Measurements from ENCODE around the gene PTPN6. TPM values are rescaled to one million over a fixed set of nuclear protein-coding genes. Genes with fewer than 3 reads are reported as not detected.

The PTPN6 gene
- total RNA-seq, 1 experiment from 2014 or later = 0.24 TPM

- DNase-seq (ENCODE audit: low read depth) = no peak
Observed at GRCh38 chr12:7009512-7009911, 58.4 kb downstream of the PTPN6 start.

Other genes with a start within 250 kb of the PTPN6 start
- gene COPS7A, start 227.3 kb upstream of the PTPN6 start, total RNA-seq (2014; rRNA removed; shearing (Covaris generic)) = 61.0 and 63.3 TPM in 2 replicates
- 178 and 215 TPM in 2 replicates for gene MLF2, start 198.2 kb upstream of the PTPN6 start, total RNA-seq (2014; rRNA removed; shearing (Covaris generic))
- 126 and 151 TPM in 2 replicates for gene PTMS, start 185.0 kb upstream of the PTPN6 start, total RNA-seq (2014; rRNA removed; shearing (Covaris generic))
- 0.10 and 0.12 TPM in 2 replicates for gene LAG3, start 178.8 kb upstream of the PTPN6 start, total RNA-seq (2014; rRNA removed; shearing (Covaris generic))
- gene CD4, start 161.8 kb upstream of the PTPN6 start, total RNA-seq (2014; rRNA removed; shearing (Covaris generic)) = 3.5 and 5.4 TPM in 2 replicates
- 1.8 and 2.5 TPM in 2 replicates for gene GPR162, start 129.5 kb upstream of the PTPN6 start, total RNA-seq (2014; rRNA removed; shearing (Covaris generic))
- 26.9 and 27.3 TPM in 2 replicates for gene P3H3, start 122.9 kb upstream of the PTPN6 start, total RNA-seq (2014; rRNA removed; shearing (Covaris generic))
- gene GNB3, start 110.4 kb upstream of the PTPN6 start, total RNA-seq (2014; rRNA removed; shearing (Covaris generic)) = 0.10 and 0.72 TPM in 2 replicates
- gene CDCA3, start 100.1 kb upstream of the PTPN6 start, total RNA-seq (2014; rRNA removed; shearing (Covaris generic)) = 171 and 198 TPM in 2 replicates
- 61.4 and 62.7 TPM in 2 replicates for gene USP5, start 99.2 kb upstream of the PTPN6 start, total RNA-seq (2014; rRNA removed; shearing (Covaris generic))
- 2,274 and 2,388 TPM in 2 replicates for gene TPI1, start 83.8 kb upstream of the PTPN6 start, total RNA-seq (2014; rRNA removed; shearing (Covaris generic))
- 3.5 and 4.2 TPM in 2 replicates for gene SPSB2, start 78.1 kb upstream of the PTPN6 start, total RNA-seq (2014; rRNA removed; shearing (Covaris generic))
- gene LRRC23, start 46.5 kb upstream of the PTPN6 start, total RNA-seq (2014; rRNA removed; shearing (Covaris generic)) = 4.9 and 5.4 TPM in 2 replicates
- gene ENO2, start 36.8 kb upstream of the PTPN6 start, total RNA-seq (2014; rRNA removed; shearing (Covaris generic)) = 28.6 and 29.0 TPM in 2 replicates
- gene ATN1, start 23.4 kb upstream of the PTPN6 start, total RNA-seq (2014; rRNA removed; shearing (Covaris generic)) = 3.8 and 6.1 TPM in 2 replicates
- not detected in 2 replicates for gene RNU7-1, start 7.5 kb upstream of the PTPN6 start, total RNA-seq (2014; rRNA removed; shearing (Covaris generic))
- gene C12orf57, start 7.3 kb upstream of the PTPN6 start, total RNA-seq (2014; rRNA removed; shearing (Covaris generic)) = 245 and 274 TPM in 2 replicates
- 263 and 303 TPM in 2 replicates for gene PHB2, start 19.3 kb downstream of the PTPN6 start, total RNA-seq (2014; rRNA removed; shearing (Covaris generic))
- gene EMG1, start 19.6 kb downstream of the PTPN6 start, total RNA-seq (2014; rRNA removed; shearing (Covaris generic)) = 68.5 and 72.8 TPM in 2 replicates
- 14.8 and 15.5 TPM in 2 replicates for gene LPCAT3, start 67.1 kb downstream of the PTPN6 start, total RNA-seq (2014; rRNA removed; shearing (Covaris generic))
- gene C1S, start 109.4 kb downstream of the PTPN6 start, total RNA-seq (2014; rRNA removed; shearing (Covaris generic)) = 15.3 and 16.3 TPM in 2 replicates
- gene C1R, start 141.1 kb downstream of the PTPN6 start, total RNA-seq (2014; rRNA removed; shearing (Covaris generic)) = 20.4 and 29.3 TPM in 2 replicates
- 7.1 and 9.0 TPM in 2 replicates for gene C1RL, start 157.9 kb downstream of the PTPN6 start, total RNA-seq (2014; rRNA removed; shearing (Covaris generic))
- gene RBP5, start 177.5 kb downstream of the PTPN6 start, total RNA-seq (2014; rRNA removed; shearing (Covaris generic)) = not detected in 2 replicates
- gene CLSTN3, start 179.0 kb downstream of the PTPN6 start, total RNA-seq (2014; rRNA removed; shearing (Covaris generic)) = 4.5 and 7.3 TPM in 2 replicates
- gene PEX5, start 238.3 kb downstream of the PTPN6 start, total RNA-seq (2014; rRNA removed; shearing (Covaris generic)) = 16.1 and 17.7 TPM in 2 replicates

Measured in RPMI7951 (cell line).